NCI-H748 (cell line): Measurements from ENCODE around the gene THOP1.

ENCODE experiments used
- DNase-seq: peaks from one replicate; lab custom pipeline; 2025; ENCODE audit not compliant: unreplicated experiment; lab: John Stamatoyannopoulos, UW

The THOP1 gene

GRCh38 chr19:2850256-2850925 is 65.1 kb downstream of the THOP1 start:
- DNase-seq = no peak

- no peak for DNase-seq
Observed at GRCh38 chr19:2852598-2852997, 67.3 kb downstream of the THOP1 start.

GRCh38 chr19:2853015-2853606 is 67.8 kb downstream of the THOP1 start:
- no peak for DNase-seq

GRCh38 chr19:2854849-2855248 is 69.5 kb downstream of the THOP1 start:
- DNase-seq = no peak

GRCh38 chr19:2856457-2857050 is 71.3 kb downstream of the THOP1 start:
- DNase-seq = no peak

- no peak for DNase-seq
Observed at GRCh38 chr19:2858864-2859263, 73.6 kb downstream of the THOP1 start.

- no peak for DNase-seq
Observed at GRCh38 chr19:2863816-2864215, 78.5 kb downstream of the THOP1 start.
